Activated naive CD4-positive, alpha-beta T cell (primary cell): ENCODE data around the gene HIBADH.
"Not testable (repeated sequence)": the region's sequence is repeated elsewhere in the genome, so short reads cannot be mapped to it uniquely, and the experiment has no call there.

Source experiments
- DNase-seq, 4 experiments: peaks; one replicate each; lab custom pipeline; 2025; lab: John Stamatoyannopoulos, UW

The HIBADH gene

GRCh38 chr7:27600247-27600646 is 62.4 kb downstream of the HIBADH start:
- no peak for DNase-seq

GRCh38 chr7:27595009-27595408 is 67.7 kb downstream of the HIBADH start:
- DNase-seq = no peak

GRCh38 chr7:27593226-27593625 is 69.5 kb downstream of the HIBADH start:
- DNase-seq = no peak

- DNase-seq = no peak
Measured at GRCh38 chr7:27590416-27590815, 72.3 kb downstream of the HIBADH start.

GRCh38 chr7:27587429-27587828 is 75.3 kb downstream of the HIBADH start:
- no peak for DNase-seq

GRCh38 chr7:27586825-27587224 is 75.9 kb downstream of the HIBADH start:
- no peak for DNase-seq

- no peak for DNase-seq
Measured at GRCh38 chr7:27585781-27586447, 76.8 kb downstream of the HIBADH start.

GRCh38 chr7:27581906-27582305 is 80.8 kb downstream of the HIBADH start:
- no peak for DNase-seq

GRCh38 chr7:27581119-27581518 is 81.6 kb downstream of the HIBADH start:
- no peak for DNase-seq

- DNase-seq = no peak
Measured at GRCh38 chr7:27579565-27579964, 83.1 kb downstream of the HIBADH start.

- DNase-seq = not testable (repeated sequence)
Measured at GRCh38 chr7:27578169-27578568, 84.5 kb downstream of the HIBADH start.

GRCh38 chr7:27576360-27576944 is 86.2 kb downstream of the HIBADH start:
- no peak for DNase-seq

GRCh38 chr7:27575613-27576012 is 87.1 kb downstream of the HIBADH start:
- no peak for DNase-seq

GRCh38 chr7:27569106-27569505 is 93.6 kb downstream of the HIBADH start:
- DNase-seq = no peak

- no peak for DNase-seq
Measured at GRCh38 chr7:27567266-27567665, 95.4 kb downstream of the HIBADH start.

- DNase-seq = no peak
Measured at GRCh38 chr7:27564881-27565482, 97.7 kb downstream of the HIBADH start.

GRCh38 chr7:27560706-27561235 is 101.9 kb downstream of the HIBADH start:
- no peak for DNase-seq

- DNase-seq = no peak
Measured at GRCh38 chr7:27555670-27556069, 107.0 kb downstream of the HIBADH start.

- DNase-seq = no peak
Measured at GRCh38 chr7:27554826-27555225, 107.9 kb downstream of the HIBADH start.

- DNase-seq = no peak
Measured at GRCh38 chr7:27553273-27553672, 109.4 kb downstream of the HIBADH start.

- no peak for DNase-seq
Measured at GRCh38 chr7:27551803-27552400, 110.8 kb downstream of the HIBADH start.

- DNase-seq = no peak
Measured at GRCh38 chr7:27549606-27550005, 113.1 kb downstream of the HIBADH start.

- no peak for DNase-seq
Measured at GRCh38 chr7:27548304-27548703, 114.4 kb downstream of the HIBADH start.
